GM23338 (cell line): ENCODE results near the gene NPY1R. TPM values are rescaled to one million over a fixed set of nuclear protein-coding genes. Genes with fewer than 3 reads are reported as not detected.

Source experiments
- ATAC-seq: fragments of 200-7000 bp; cut with Tn5 transposase; 3 replicates; pipeline ENCODE4 v1.9.1; 2020
- DNase-seq: peaks from one replicate; pipeline ENCODE4 v3.0.0-alpha.2; 2015; ENCODE audit warnings: low spot score
- H2AFZ ChIP-seq: fragments of 200-600 bp; sonication (generic); 2 replicates; pipeline ENCODE4 v1.8.0; 2016; ENCODE audit warnings: antibody characterized with exemption, mild to moderate bottlenecking, moderate library complexity
- H3F3A ChIP-seq: fragments of 200-600 bp; sonication (generic); replicated peaks from 2 replicates; pipeline ENCODE4 v1.8.0; 2017; ENCODE audit warnings: antibody characterized with exemption, mixed run types, low read depth
- H3K27ac ChIP-seq: fragments of 200-600 bp; sonication (generic); 2 replicates; pipeline ENCODE4 v1.6.1; 2016; ENCODE audit warnings: low read depth
- H3K27me3 ChIP-seq: fragments of 200-600 bp; sonication (generic); 2 replicates; pipeline ENCODE4 v1.8.0; 2016; ENCODE audit warnings: mild to moderate bottlenecking, mixed run types, moderate library complexity; ENCODE audit not compliant: insufficient read depth
- H3K36me3 ChIP-seq: fragments of 200-600 bp; sonication (generic); 2 replicates; pipeline ENCODE4 v1.8.0; 2016; ENCODE audit warnings: mild to moderate bottlenecking; ENCODE audit not compliant: insufficient read depth
- H3K4me1 ChIP-seq: fragments of 200-600 bp; sonication (generic); 2 replicates; pipeline ENCODE4 v1.8.0; 2016; ENCODE audit warnings: mild to moderate bottlenecking, moderate library complexity; ENCODE audit not compliant: insufficient read depth
- H3K4me2 ChIP-seq: fragments of 200-600 bp; sonication (generic); 2 replicates; pipeline ENCODE4 v1.7.1; 2017; ENCODE audit warnings: mixed run types
- H3K4me3 ChIP-seq: fragments of 200-600 bp; sonication (generic); 2 replicates; pipeline ENCODE4 v1.6.1; 2016; ENCODE audit warnings: mixed run types
- H3K79me2 ChIP-seq: fragments of 200-600 bp; sonication (generic); replicated peaks from 2 replicates; pipeline ENCODE4 v1.8.0; 2017; ENCODE audit warnings: mild to moderate bottlenecking; ENCODE audit not compliant: insufficient read depth
- H3K9me2 ChIP-seq: fragments of 200-600 bp; sonication (generic); 2 replicates; pipeline ENCODE4 v1.8.0; 2017; ENCODE audit not compliant: insufficient read depth
- H4K20me1 ChIP-seq: fragments of 200-600 bp; sonication (generic); replicated peaks from 2 replicates; pipeline ENCODE4 v1.8.0; 2017; ENCODE audit warnings: mild to moderate bottlenecking; ENCODE audit not compliant: insufficient read depth
- H3K27ac Mint-ChIP-seq: 2 replicates; pipeline ENCODE4 v1.8.0; 2020; ENCODE audit warnings: inconsistent platforms, mild to moderate bottlenecking, moderate library complexity, mixed read lengths
- H3K27me3 Mint-ChIP-seq: 3 replicates; pipeline ENCODE4 v1.8.0; 2022; ENCODE audit warnings: low read depth, mild to moderate bottlenecking, moderate library complexity, mixed read lengths, inconsistent platforms; ENCODE audit not compliant: insufficient read depth, poor library complexity
- H3K36me3 Mint-ChIP-seq: 3 replicates; pipeline ENCODE4 v1.8.0; 2021; ENCODE audit warnings: low read depth, mild to moderate bottlenecking, inconsistent platforms, moderate library complexity, mixed read lengths
- H3K4me1 Mint-ChIP-seq: 3 replicates; pipeline ENCODE4 v1.8.0; 2020; ENCODE audit warnings: mild to moderate bottlenecking, inconsistent platforms, mixed read lengths
- H3K4me3 Mint-ChIP-seq: 3 replicates; pipeline ENCODE4 v1.8.0; 2021; ENCODE audit warnings: moderate library complexity, mild to moderate bottlenecking, inconsistent platforms, mixed read lengths
- H3K9me3 Mint-ChIP-seq: 3 replicates; pipeline ENCODE4 v1.8.0; 2020; ENCODE audit warnings: moderate library complexity, mild to moderate bottlenecking, inconsistent platforms, mixed read lengths
- EZH2 ChIP-seq: fragments of 200-600 bp; sonication (generic); IDR thresholded peaks from one replicate; pipeline ENCODE4 v1.8.0; 2017; ENCODE audit warnings: antibody characterized with exemption, mild to moderate bottlenecking, low read depth; ENCODE audit not compliant: unreplicated experiment
- polyA plus RNA-seq: library from polyadenylated mRNA; unstranded; fragments of >200 nt; fragmentation: Nextera tagmentation; extraction: Ambion mirVana; gene quantifications from 2 replicates; pipeline ENCODE4 v1.2.1, GENCODE V29; 2016
- total RNA-seq: library from RNA; depleted of rRNA; stranded (reverse); fragments of >200 nt; shearing (Covaris generic); gene quantifications from 2 replicates; pipeline ENCODE4 v1.2.3, GENCODE V29; 2014; rRNA removed
- TF ChIP-seq, protein P1 (sequence below), 2 experiments: fragments of 200-600 bp in 1 of 2; sonication (generic) in 1 of 2; conservative IDR thresholded peaks; 2 replicates each; pipeline versions ENCODE4 v1.5.1 to v1.6.1; 2016 to 2017; ENCODE audit warnings: antibody characterized with exemption in 2 of 2, low read depth in 2 of 2, mild to moderate bottlenecking in 2 of 2, moderate library complexity in 1 of 2
- TF ChIP-seq, protein P2 (sequence below): IDR thresholded peaks from 2 replicates; pipeline ENCODE4 v1.6.1; 2016; ENCODE audit warnings: antibody characterized with exemption

Gene NPY1R
- total and polyA plus RNA-seq, 2 experiments from 2014 or later = 3.1 to 7.4 TPM

DNA sequence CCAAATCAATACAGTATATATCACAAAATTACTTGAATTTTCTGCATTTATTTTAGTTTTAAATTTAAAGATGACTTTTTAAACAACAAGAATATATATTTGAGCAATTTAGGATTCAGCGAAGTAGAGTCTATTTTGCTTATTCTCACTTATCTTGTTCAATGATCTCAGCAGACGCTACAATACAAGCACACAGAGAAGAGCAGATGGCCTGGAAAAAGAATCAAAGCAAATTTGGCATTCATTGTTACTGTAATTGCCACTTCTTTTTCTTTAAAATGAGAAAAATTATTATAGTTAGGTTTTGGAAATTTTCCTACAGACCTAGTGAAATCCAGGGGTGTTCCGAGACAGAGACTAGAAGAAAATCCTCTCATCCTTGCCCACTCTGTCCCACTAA is 57.5 kb downstream of the NPY1R start:
- Histone ChIP-seq H3K36me3 (no peaks in the 10 kb centered on the region), H3K27me3 (no peaks in the 10 kb centered on the region), H3K4me2 (no peak overlapping the region), H4K20me1 (no peaks in the 10 kb centered on the region), H3K9me2 (no peaks in the 10 kb centered on the region), H3K4me3 (no peak overlapping the region), H3K4me1 (peaks cover 9% of the 10 kb centered on the region), H3F3A (no peaks in the 10 kb centered on the region), H3K79me2 (no peaks in the 10 kb centered on the region), H3K27ac (no peak overlapping the region), H2AFZ (no peak overlapping the region)
- no peaks in the 10 kb centered on the region for H3K9me3 Mint-ChIP-seq
- no peak for ATAC-seq
- peaks cover 8% of the 10 kb centered on the region for H3K4me1 Mint-ChIP-seq
- TF ChIP-seq, protein P1, sequence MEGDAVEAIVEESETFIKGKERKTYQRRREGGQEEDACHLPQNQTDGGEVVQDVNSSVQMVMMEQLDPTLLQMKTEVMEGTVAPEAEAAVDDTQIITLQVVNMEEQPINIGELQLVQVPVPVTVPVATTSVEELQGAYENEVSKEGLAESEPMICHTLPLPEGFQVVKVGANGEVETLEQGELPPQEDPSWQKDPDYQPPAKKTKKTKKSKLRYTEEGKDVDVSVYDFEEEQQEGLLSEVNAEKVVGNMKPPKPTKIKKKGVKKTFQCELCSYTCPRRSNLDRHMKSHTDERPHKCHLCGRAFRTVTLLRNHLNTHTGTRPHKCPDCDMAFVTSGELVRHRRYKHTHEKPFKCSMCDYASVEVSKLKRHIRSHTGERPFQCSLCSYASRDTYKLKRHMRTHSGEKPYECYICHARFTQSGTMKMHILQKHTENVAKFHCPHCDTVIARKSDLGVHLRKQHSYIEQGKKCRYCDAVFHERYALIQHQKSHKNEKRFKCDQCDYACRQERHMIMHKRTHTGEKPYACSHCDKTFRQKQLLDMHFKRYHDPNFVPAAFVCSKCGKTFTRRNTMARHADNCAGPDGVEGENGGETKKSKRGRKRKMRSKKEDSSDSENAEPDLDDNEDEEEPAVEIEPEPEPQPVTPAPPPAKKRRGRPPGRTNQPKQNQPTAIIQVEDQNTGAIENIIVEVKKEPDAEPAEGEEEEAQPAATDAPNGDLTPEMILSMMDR (conservative IDR thresholded peaks at IDR 0.05; ENCODE audit: low read depth in 2 of 2) = no peak
- TF ChIP-seq, protein P2, sequence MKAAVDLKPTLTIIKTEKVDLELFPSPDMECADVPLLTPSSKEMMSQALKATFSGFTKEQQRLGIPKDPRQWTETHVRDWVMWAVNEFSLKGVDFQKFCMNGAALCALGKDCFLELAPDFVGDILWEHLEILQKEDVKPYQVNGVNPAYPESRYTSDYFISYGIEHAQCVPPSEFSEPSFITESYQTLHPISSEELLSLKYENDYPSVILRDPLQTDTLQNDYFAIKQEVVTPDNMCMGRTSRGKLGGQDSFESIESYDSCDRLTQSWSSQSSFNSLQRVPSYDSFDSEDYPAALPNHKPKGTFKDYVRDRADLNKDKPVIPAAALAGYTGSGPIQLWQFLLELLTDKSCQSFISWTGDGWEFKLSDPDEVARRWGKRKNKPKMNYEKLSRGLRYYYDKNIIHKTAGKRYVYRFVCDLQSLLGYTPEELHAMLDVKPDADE = no peak
- no peak for TF ChIP-seq EZH2
- H3K4me3 Mint-ChIP-seq = no peak overlapping the region
- H3K27me3 Mint-ChIP-seq = no peaks in the 10 kb centered on the region
- no peak overlapping the region for H3K27ac Mint-ChIP-seq
- H3K36me3 Mint-ChIP-seq = no peaks in the 10 kb centered on the region
- DNase-seq = no peak

Other genes with a start within 250 kb of the NPY1R start
- gene NAF1, start 165.7 kb downstream of the NPY1R start, total RNA-seq = 44.3 and 51.2 TPM in 2 replicates
- gene NAF1, start 165.7 kb downstream of the NPY1R start, polyA plus RNA-seq = 17.5 and 18.6 TPM in 2 replicates
- gene NPY5R, start 11.3 kb upstream of the NPY1R start, total RNA-seq = 2.4 and 3.4 TPM in 2 replicates
- 1.2 and 1.8 TPM in 2 replicates for gene NPY5R, start 11.3 kb upstream of the NPY1R start, polyA plus RNA-seq
- 0.07 TPM in 1 of 2 replicates, not detected in the other for gene TKTL2, start 141.2 kb upstream of the NPY1R start, total RNA-seq
- gene TKTL2, start 141.2 kb upstream of the NPY1R start, polyA plus RNA-seq = not detected in 2 replicates
- gene TMA16, start 162.1 kb upstream of the NPY1R start, total RNA-seq = 46.4 and 77.6 TPM in 2 replicates
- gene TMA16, start 162.1 kb upstream of the NPY1R start, polyA plus RNA-seq = 96.1 and 101 TPM in 2 replicates